Measurements from ENCODE around the gene RAD9A.

Gene RAD9A

DNA sequence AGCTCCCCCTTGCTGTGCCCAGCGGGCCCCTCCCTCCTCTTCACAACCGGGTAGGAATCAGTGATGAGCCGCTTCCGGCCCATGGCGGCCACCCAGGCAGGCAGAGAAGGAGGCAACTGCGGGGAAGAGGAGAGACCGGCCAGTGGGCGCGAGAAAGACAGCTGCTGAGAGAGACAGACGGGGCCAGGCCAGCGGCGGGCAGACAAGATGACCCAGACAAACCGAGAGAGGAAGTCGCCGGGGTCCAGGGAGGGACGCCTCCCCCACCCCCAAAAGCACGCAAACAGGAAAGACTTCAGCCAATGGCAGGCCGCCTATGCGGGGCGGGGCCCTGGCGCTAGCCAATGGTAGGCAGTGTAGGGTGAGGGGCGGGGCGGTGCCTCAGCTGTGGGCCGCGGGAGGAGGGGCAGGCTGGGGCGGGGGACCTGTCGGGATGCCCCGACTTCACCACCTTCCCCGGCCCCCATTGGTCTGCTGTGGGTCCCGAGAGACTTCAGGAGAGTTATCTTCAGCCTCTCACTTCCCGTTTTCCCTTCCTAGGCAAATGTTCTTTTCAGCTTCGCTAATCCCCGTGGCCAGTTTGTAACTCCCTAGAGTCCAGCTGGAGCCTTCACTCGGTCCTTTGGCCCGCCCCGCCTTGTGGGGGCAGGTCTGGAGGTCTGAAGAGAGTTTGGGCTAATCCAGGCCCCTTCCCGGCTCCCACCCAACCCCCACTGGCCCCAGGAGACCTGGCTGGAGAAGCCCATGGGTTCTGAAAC is 38.3 kb upstream of the RAD9A start, which contains the start of gene POLD4:
Gene POLD4, minus strand, starts transcription at position 230 of the 758 bp plus-strand sequence. Its CDS starts 147 bp downstream, at position 83.
- Histone ChIP-seq H3K36me3 (ENCODE audit: control insufficient read depth in 2 of 2, insufficient read depth in 1 of 2, low read length in 2 of 2) (no peaks in the 10 kb centered on the region), H3K4me1 (ENCODE audit: control insufficient read depth, insufficient read depth, low read length) (no peaks in the 10 kb centered on the region), H3K27ac (ENCODE audit: extremely low read depth, low read depth, low read length) (peak within 1 kb of the TSS; percentile 59), H3K4me3 (ENCODE audit: low read depth, low read length) (peak within 1 kb of the TSS; percentile 72), H3K9me3 (ENCODE audit: control insufficient read depth, insufficient read depth, low read depth, low read length) (no peaks in the 10 kb centered on the region)
- ChIA-PET POLR2A (interaction anchor here (0.5 to 4.2 kb wide), 16 partner anchors 10 to 334 kb away, joined by 3 to 30 read pairs (median 4); partner anchors contain the start of genes CLCF1, PPP1CA and RAD9A), CTCF (interaction anchor here (0.6 to 30.4 kb wide), 12 partner anchors 7 to 1344 kb away, joined by 3 to 898 read pairs (median 4); partner anchors contain the start of genes CLCF1 and RAD9A)
- TF ChIP-seq KLF9 (tag by site-specific recombination; IDR thresholded peaks at IDR 0.05; ENCODE audit: low read depth), result peak; percentile 75
- TF ChIP-seq EGR2 (tag by site-specific recombination; IDR thresholded peaks at IDR 0.05; ENCODE audit: low read depth), result peak; percentile 12; the same call in 1 of the 2 replicates
- peak; percentile 34; the same call in 1 of the 2 replicates for TF ChIP-seq ZFHX2 (tag by site-specific recombination; conservative IDR thresholded peaks at IDR 0.05)
- TF ChIP-seq ZNF610 (tag by site-specific recombination; IDR thresholded peaks at IDR 0.05; ENCODE audit: borderline replicate concordance), result no peak
- TF ChIP-seq ZNF169 (tag by site-specific recombination; IDR thresholded peaks at IDR 0.05), result no peak
- TF ChIP-seq ZNF561 (tag by site-specific recombination; IDR thresholded peaks at IDR 0.05; ENCODE audit: borderline replicate concordance), result 0 out of 2 replicates have a peak, but pooled peaks have one; percentile 53
- peak; percentile 55; the same call in 1 of the 2 replicates for TF ChIP-seq KLF17 (tag by site-specific recombination; IDR thresholded peaks at IDR 0.05)
- TF ChIP-seq, protein P1, sequence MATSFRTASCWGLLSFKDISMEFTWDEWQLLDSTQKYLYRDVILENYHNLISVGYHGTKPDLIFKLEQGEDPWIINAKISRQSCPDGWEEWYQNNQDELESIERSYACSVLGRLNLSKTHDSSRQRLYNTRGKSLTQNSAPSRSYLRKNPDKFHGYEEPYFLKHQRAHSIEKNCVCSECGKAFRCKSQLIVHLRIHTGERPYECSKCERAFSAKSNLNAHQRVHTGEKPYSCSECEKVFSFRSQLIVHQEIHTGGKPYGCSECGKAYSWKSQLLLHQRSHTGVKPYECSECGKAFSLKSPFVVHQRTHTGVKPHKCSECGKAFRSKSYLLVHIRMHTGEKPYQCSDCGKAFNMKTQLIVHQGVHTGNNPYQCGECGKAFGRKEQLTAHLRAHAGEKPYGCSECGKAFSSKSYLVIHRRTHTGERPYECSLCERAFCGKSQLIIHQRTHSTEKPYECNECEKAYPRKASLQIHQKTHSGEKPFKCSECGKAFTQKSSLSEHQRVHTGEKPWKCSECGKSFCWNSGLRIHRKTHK (tag by site-specific recombination; IDR thresholded peaks at IDR 0.05), result no peak
- no peak for TF ChIP-seq REPIN1 (tag by site-specific recombination; IDR thresholded peaks at IDR 0.05; ENCODE audit: low read depth)
- TF ChIP-seq ZNF341 (tag by site-specific recombination; IDR thresholded peaks at IDR 0.05; ENCODE audit: low read depth), result peak; percentile 96
- no peak for TF ChIP-seq ZBTB21 (tag by site-specific recombination; IDR thresholded peaks at IDR 0.05)
- no peak for TF ChIP-seq ZFP69B (tag by site-specific recombination; IDR thresholded peaks at IDR 0.05)
- TF ChIP-seq SCRT2 (tag by site-specific recombination; IDR thresholded peaks at IDR 0.05), result peak; percentile 27
- TF ChIP-seq ZNF560 (tag by site-specific recombination; IDR thresholded peaks at IDR 0.05; ENCODE audit: borderline replicate concordance), result no peak
- TF ChIP-seq ZBTB10 (tag by site-specific recombination; IDR thresholded peaks at IDR 0.05), result 0 out of 2 replicates have a peak, but pooled peaks have one; percentile 23
- TF ChIP-seq ZNF501 (tag by site-specific recombination; IDR thresholded peaks at IDR 0.05), result 0 out of 2 replicates have a peak, but pooled peaks have one; percentile 15
- no peak for TF ChIP-seq ZNF629 (tag by site-specific recombination; IDR thresholded peaks at IDR 0.05)
- no peak for TF ChIP-seq ZNF548 (tag by site-specific recombination; IDR thresholded peaks at IDR 0.05)
- peak; percentile 95 for TF ChIP-seq GLIS2 (tag by site-specific recombination; IDR thresholded peaks at IDR 0.05)
- TF ChIP-seq, protein P2, sequence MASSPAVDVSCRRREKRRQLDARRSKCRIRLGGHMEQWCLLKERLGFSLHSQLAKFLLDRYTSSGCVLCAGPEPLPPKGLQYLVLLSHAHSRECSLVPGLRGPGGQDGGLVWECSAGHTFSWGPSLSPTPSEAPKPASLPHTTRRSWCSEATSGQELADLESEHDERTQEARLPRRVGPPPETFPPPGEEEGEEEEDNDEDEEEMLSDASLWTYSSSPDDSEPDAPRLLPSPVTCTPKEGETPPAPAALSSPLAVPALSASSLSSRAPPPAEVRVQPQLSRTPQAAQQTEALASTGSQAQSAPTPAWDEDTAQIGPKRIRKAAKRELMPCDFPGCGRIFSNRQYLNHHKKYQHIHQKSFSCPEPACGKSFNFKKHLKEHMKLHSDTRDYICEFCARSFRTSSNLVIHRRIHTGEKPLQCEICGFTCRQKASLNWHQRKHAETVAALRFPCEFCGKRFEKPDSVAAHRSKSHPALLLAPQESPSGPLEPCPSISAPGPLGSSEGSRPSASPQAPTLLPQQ (tag by site-specific recombination; IDR thresholded peaks at IDR 0.05), result peak; percentile 52; the same call in 1 of the 2 replicates
- TF ChIP-seq, protein P3, sequence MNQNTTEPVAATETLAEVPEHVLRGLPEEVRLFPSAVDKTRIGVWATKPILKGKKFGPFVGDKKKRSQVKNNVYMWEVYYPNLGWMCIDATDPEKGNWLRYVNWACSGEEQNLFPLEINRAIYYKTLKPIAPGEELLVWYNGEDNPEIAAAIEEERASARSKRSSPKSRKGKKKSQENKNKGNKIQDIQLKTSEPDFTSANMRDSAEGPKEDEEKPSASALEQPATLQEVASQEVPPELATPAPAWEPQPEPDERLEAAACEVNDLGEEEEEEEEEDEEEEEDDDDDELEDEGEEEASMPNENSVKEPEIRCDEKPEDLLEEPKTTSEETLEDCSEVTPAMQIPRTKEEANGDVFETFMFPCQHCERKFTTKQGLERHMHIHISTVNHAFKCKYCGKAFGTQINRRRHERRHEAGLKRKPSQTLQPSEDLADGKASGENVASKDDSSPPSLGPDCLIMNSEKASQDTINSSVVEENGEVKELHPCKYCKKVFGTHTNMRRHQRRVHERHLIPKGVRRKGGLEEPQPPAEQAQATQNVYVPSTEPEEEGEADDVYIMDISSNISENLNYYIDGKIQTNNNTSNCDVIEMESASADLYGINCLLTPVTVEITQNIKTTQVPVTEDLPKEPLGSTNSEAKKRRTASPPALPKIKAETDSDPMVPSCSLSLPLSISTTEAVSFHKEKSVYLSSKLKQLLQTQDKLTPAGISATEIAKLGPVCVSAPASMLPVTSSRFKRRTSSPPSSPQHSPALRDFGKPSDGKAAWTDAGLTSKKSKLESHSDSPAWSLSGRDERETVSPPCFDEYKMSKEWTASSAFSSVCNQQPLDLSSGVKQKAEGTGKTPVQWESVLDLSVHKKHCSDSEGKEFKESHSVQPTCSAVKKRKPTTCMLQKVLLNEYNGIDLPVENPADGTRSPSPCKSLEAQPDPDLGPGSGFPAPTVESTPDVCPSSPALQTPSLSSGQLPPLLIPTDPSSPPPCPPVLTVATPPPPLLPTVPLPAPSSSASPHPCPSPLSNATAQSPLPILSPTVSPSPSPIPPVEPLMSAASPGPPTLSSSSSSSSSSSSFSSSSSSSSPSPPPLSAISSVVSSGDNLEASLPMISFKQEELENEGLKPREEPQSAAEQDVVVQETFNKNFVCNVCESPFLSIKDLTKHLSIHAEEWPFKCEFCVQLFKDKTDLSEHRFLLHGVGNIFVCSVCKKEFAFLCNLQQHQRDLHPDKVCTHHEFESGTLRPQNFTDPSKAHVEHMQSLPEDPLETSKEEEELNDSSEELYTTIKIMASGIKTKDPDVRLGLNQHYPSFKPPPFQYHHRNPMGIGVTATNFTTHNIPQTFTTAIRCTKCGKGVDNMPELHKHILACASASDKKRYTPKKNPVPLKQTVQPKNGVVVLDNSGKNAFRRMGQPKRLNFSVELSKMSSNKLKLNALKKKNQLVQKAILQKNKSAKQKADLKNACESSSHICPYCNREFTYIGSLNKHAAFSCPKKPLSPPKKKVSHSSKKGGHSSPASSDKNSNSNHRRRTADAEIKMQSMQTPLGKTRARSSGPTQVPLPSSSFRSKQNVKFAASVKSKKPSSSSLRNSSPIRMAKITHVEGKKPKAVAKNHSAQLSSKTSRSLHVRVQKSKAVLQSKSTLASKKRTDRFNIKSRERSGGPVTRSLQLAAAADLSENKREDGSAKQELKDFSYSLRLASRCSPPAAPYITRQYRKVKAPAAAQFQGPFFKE (tag by site-specific recombination; IDR thresholded peaks at IDR 0.05; ENCODE audit: borderline replicate concordance), result no peak
- peak; percentile 94 for TF ChIP-seq ZNF223 (tag by site-specific recombination; IDR thresholded peaks at IDR 0.05)
- no peak for TF ChIP-seq ZNF266 (tag by site-specific recombination; IDR thresholded peaks at IDR 0.05; ENCODE audit: low read depth)
- TF ChIP-seq ZBTB17 (tag by site-specific recombination; IDR thresholded peaks at IDR 0.05), result peak; percentile 48; the same call in 1 of the 2 replicates

Data from HEK293 (cell line).